Activated CD4-positive, alpha-beta T cell treated with anti-CD3 and anti-CD28 coated beads, Interleukin-2, amount 10 ng/mL, durations not matched to agents 7 days and 5 days (primary cell): ENCODE measurements around the gene KLC4. TPM values are rescaled to one million over a fixed set of nuclear protein-coding genes. Genes with fewer than 3 reads are reported as not detected.
A peak's percentile ranks its signal among the peaks of the same experiment; 100 is the strongest.

Experiments used
- CTCF ChIA-PET: fragments of 350-600 bp; sonication (Branson Sonifier 250); formaldehyde crosslinking; loops from one replicate; lab custom pipeline; 2021; ENCODE audit warnings: antibody characterized with exemption; lab: Charles Lee
- POLR2A ChIA-PET: fragments of 350-600 bp; sonication (Branson Sonifier 250); formaldehyde crosslinking; loops from one replicate; lab custom pipeline; 2021; ENCODE audit warnings: antibody characterized with exemption; lab: Charles Lee
- DNase-seq: peaks from one replicate; pipeline ENCODE4 v3.0.0-alpha.2; 2020
- H3K27ac Mint-ChIP-seq: one replicate; pipeline ENCODE4 v1.8.0; 2021; ENCODE audit warnings: mild to moderate bottlenecking, moderate library complexity, mixed read lengths
- H3K27me3 Mint-ChIP-seq: one replicate; pipeline ENCODE4 v1.8.0; 2021; ENCODE audit warnings: mixed read lengths
- H3K36me3 Mint-ChIP-seq: one replicate; pipeline ENCODE4 v1.8.0; 2021; ENCODE audit warnings: low read depth, mixed read lengths
- H3K4me1 Mint-ChIP-seq: one replicate; pipeline ENCODE4 v1.8.0; 2021; ENCODE audit warnings: mixed read lengths
- H3K4me3 Mint-ChIP-seq: one replicate; pipeline ENCODE4 v1.8.0; 2021; ENCODE audit warnings: mild to moderate bottlenecking, moderate library complexity, mixed read lengths
- H3K9me3 Mint-ChIP-seq: one replicate; pipeline ENCODE4 v1.8.0; 2021; ENCODE audit warnings: mixed read lengths
- total RNA-seq, 2 experiments: library from RNA; stranded (reverse); gene quantifications; one replicate each; pipeline ENCODE4 v1.2.3, GENCODE V29; 2021

Gene KLC4
- total RNA-seq, 2 experiments from 2014 or later, result 12.7 to 17.0 TPM

- Mint-ChIP-seq H3K4me3 (peak overlapping the region; percentile 1), H3K27ac (no peak overlapping the region), H3K9me3 (no peaks in the 10 kb centered on the region), H3K4me1 (peaks cover 69% of the 10 kb centered on the region), H3K27me3 (no peaks in the 10 kb centered on the region), H3K36me3 (peaks cover 30% of the 10 kb centered on the region)
- POLR2A ChIA-PET, result no interaction called here
- DNase-seq, result no peak
- CTCF ChIA-PET, result interaction anchor here (1.0 kb wide), 1 partner anchor 9 kb away, joined by 4 read pairs; no protein-coding TSS in a partner anchor
Observed at GRCh38 chr6:43055966-43056365, 3.5 kb upstream of the KLC4 start.

- peaks cover 21% of the 10 kb centered on the region for H3K36me3 Mint-ChIP-seq
- peak overlapping the region; percentile 98 for H3K27ac Mint-ChIP-seq
- DNase-seq, result no peak
- ChIA-PET POLR2A (interaction anchor here (1.1 kb wide), 1 partner anchor 74 kb away, joined by 4 read pairs; the partner anchor contains the start of gene PPP2R5D), CTCF (interaction anchor here (0.9 to 1.7 kb wide), 4 partner anchors 42 to 129 kb away, joined by 3 to 5 read pairs (median 4); partner anchors contain the start of gene CNPY3)
- H3K4me3 Mint-ChIP-seq, result peak overlapping the region; percentile 88
- no peaks in the 10 kb centered on the region for H3K27me3 Mint-ChIP-seq
- H3K4me1 Mint-ChIP-seq, result peaks cover 51% of the 10 kb centered on the region
- H3K9me3 Mint-ChIP-seq, result no peaks in the 10 kb centered on the region
Observed at GRCh38 chr6:43058531-43058930, 900 bp upstream of the KLC4 start.

GRCh38 chr6:43060034-43060754 lies 763 bp downstream of the KLC4 start:
- no peak for DNase-seq
- H3K36me3 Mint-ChIP-seq, result peaks cover 15% of the 10 kb centered on the region
- ChIA-PET CTCF (interaction anchor here (1.0 to 1.4 kb wide), 2 partner anchors 12 to 44 kb away, joined by 3 to 4 read pairs; no protein-coding TSS in a partner anchor), POLR2A (no interaction called here)
- H3K4me3 Mint-ChIP-seq, result peak overlapping the region; percentile 88
- H3K9me3 Mint-ChIP-seq, result no peaks in the 10 kb centered on the region
- H3K27ac Mint-ChIP-seq, result peak overlapping the region; percentile 98
- no peaks in the 10 kb centered on the region for H3K27me3 Mint-ChIP-seq
- H3K4me1 Mint-ChIP-seq, result peaks cover 44% of the 10 kb centered on the region

GRCh38 chr6:43060755-43061633 lies 1.6 kb downstream of the KLC4 start:
- no peak for DNase-seq
- Mint-ChIP-seq H3K36me3 (peaks cover 8% of the 10 kb centered on the region), H3K4me1 (peaks cover 39% of the 10 kb centered on the region), H3K4me3 (peak overlapping the region; percentile 88), H3K27me3 (no peaks in the 10 kb centered on the region), H3K27ac (peak overlapping the region; percentile 98), H3K9me3 (no peaks in the 10 kb centered on the region)
- ChIA-PET POLR2A (no interaction called here), CTCF (interaction anchor here (0.5 to 0.6 kb wide), 3 partner anchors 19 to 123 kb away, joined by 3 to 4 read pairs (median 3); no protein-coding TSS in a partner anchor)

- H3K4me3 Mint-ChIP-seq, result no peak overlapping the region
- CTCF ChIA-PET, result interaction anchor here (0.5 to 0.6 kb wide), 2 partner anchors 18 to 124 kb away, joined by 3 to 4 read pairs; no protein-coding TSS in a partner anchor
Observed at GRCh38 chr6:43061861-43062260, 2.4 kb downstream of the KLC4 start.

GRCh38 chr6:43062818-43063217 lies 3.4 kb downstream of the KLC4 start:
- H3K27me3 Mint-ChIP-seq, result no peaks in the 10 kb centered on the region
- H3K36me3 Mint-ChIP-seq, result peaks cover 2% of the 10 kb centered on the region
- ChIA-PET POLR2A (no interaction called here), CTCF (interaction anchor here (0.6 kb wide), 2 partner anchors 15 to 50 kb away, joined by 3 to 5 read pairs; no protein-coding TSS in a partner anchor)
- H3K4me3 Mint-ChIP-seq, result no peak overlapping the region
- H3K27ac Mint-ChIP-seq, result no peak overlapping the region
- peaks cover 32% of the 10 kb centered on the region for H3K4me1 Mint-ChIP-seq
- no peaks in the 10 kb centered on the region for H3K9me3 Mint-ChIP-seq
- no peak for DNase-seq

More at GRCh38 chr6:43061861-43062260, 2.4 kb downstream of the KLC4 start:
- peaks cover 6% of the 10 kb centered on the region for H3K36me3 Mint-ChIP-seq
- peak overlapping the region; percentile 60 for H3K27ac Mint-ChIP-seq
- peaks cover 35% of the 10 kb centered on the region for H3K4me1 Mint-ChIP-seq
- POLR2A ChIA-PET, result no interaction called here
- no peak for DNase-seq
- no peaks in the 10 kb centered on the region for H3K9me3 Mint-ChIP-seq
- no peaks in the 10 kb centered on the region for H3K27me3 Mint-ChIP-seq

GRCh38 chr6:43070028-43070632 lies 10.7 kb downstream of the KLC4 start:
- POLR2A ChIA-PET, result no interaction called here
- Mint-ChIP-seq H3K27me3 (no peaks in the 10 kb centered on the region), H3K4me1 (peaks cover 6% of the 10 kb centered on the region), H3K36me3 (no peaks in the 10 kb centered on the region), H3K4me3 (no peak overlapping the region), H3K27ac (no peak overlapping the region), H3K9me3 (no peaks in the 10 kb centered on the region)
- CTCF ChIA-PET, result no interaction called here
- peak; percentile 46 for DNase-seq

GRCh38 chr6:43074847-43075669 lies 15.6 kb downstream of the KLC4 start:
- H3K27ac Mint-ChIP-seq, result no peak overlapping the region
- H3K27me3 Mint-ChIP-seq, result peaks cover 25% of the 10 kb centered on the region
- no peaks in the 10 kb centered on the region for H3K9me3 Mint-ChIP-seq
- H3K4me1 Mint-ChIP-seq, result peaks cover 3% of the 10 kb centered on the region
- DNase-seq, result no peak
- POLR2A ChIA-PET, result no interaction called here
- CTCF ChIA-PET, result interaction anchor here (0.7 kb wide), 1 partner anchor 81 kb away, joined by 3 read pairs; no protein-coding TSS in a partner anchor
- no peaks in the 10 kb centered on the region for H3K36me3 Mint-ChIP-seq
- H3K4me3 Mint-ChIP-seq, result no peak overlapping the region

- H3K27me3 Mint-ChIP-seq, result peaks cover 25% of the 10 kb centered on the region
- CTCF ChIA-PET, result interaction anchor here (0.6 to 1.3 kb wide), 2 partner anchors 10 to 1919 kb away, joined by 3 read pairs; no protein-coding TSS in a partner anchor
- peak within 1 kb of the TSS; percentile 58 for H3K4me3 Mint-ChIP-seq
- POLR2A ChIA-PET, result no interaction called here
- H3K27ac Mint-ChIP-seq, result no peak within 1 kb of the TSS
- no peaks in the 10 kb centered on the region for H3K36me3 Mint-ChIP-seq
- H3K4me1 Mint-ChIP-seq, result no peaks in the 10 kb centered on the region
- no peaks in the 10 kb centered on the region for H3K9me3 Mint-ChIP-seq
- DNase-seq, result peak; percentile 37
Observed at GRCh38 chr6:43075670-43076463, 16.4 kb downstream of the KLC4 start, which contains the start of gene PTK7. Gene PTK7, plus strand, starts transcription at chr6:43076314. Its CDS starts 175 bp downstream, at chr6:43076489.

- H3K27me3 Mint-ChIP-seq, result peaks cover 28% of the 10 kb centered on the region
- H3K9me3 Mint-ChIP-seq, result no peaks in the 10 kb centered on the region
- no peak for DNase-seq
- CTCF ChIA-PET, result interaction anchor here (0.6 to 1.5 kb wide), 7 partner anchors 9 to 1918 kb away, joined by 3 to 4 read pairs (median 3); no protein-coding TSS in a partner anchor
- no peaks in the 10 kb centered on the region for H3K36me3 Mint-ChIP-seq
- peaks cover under 1% of the 10 kb centered on the region for H3K4me1 Mint-ChIP-seq
- POLR2A ChIA-PET, result interaction anchor here (0.8 kb wide), 1 partner anchor 147 kb away, joined by 7 read pairs; no protein-coding TSS in a partner anchor
- H3K4me3 Mint-ChIP-seq, result peak overlapping the region; percentile 58
- no peak overlapping the region for H3K27ac Mint-ChIP-seq
Observed at GRCh38 chr6:43076464-43077332, 17.3 kb downstream of the KLC4 start.
